Kasumi-1 (cell line): ENCODE measurements around the gene TRMT10B.

Experiments
- DNase-seq, 2 experiments: peaks; one replicate each; lab custom pipeline; 2025; lab: John Stamatoyannopoulos, UW

TRMT10B gene

GRCh38 chr9:37753489-37754190, at the start of gene TRMT10B:
TSS of gene TRMT10B (plus strand) at chr9:37753805. CDS start at chr9:37761932, 8,127 bp downstream.
- DNase-seq = peak; percentile 80 to 82

- DNase-seq = no peak
Observed at GRCh38 chr9:37705787-37706186, 47.8 kb upstream of the TRMT10B start.

- DNase-seq = no peak
Observed at GRCh38 chr9:37706290-37706689, 47.3 kb upstream of the TRMT10B start.

- no peak for DNase-seq
Observed at GRCh38 chr9:37707748-37708147, 45.9 kb upstream of the TRMT10B start.

GRCh38 chr9:37710046-37710445, 43.6 kb upstream of the TRMT10B start:
- peak; percentile 67 to 69 for DNase-seq

- no peak for DNase-seq
Observed at GRCh38 chr9:37715260-37715659, 38.3 kb upstream of the TRMT10B start.

GRCh38 chr9:37715991-37716505, 37.6 kb upstream of the TRMT10B start:
- DNase-seq = no peak

- peak; percentile 63 to 74 for DNase-seq
Observed at GRCh38 chr9:37719526-37719925, 34.1 kb upstream of the TRMT10B start.

- DNase-seq = no peak
Observed at GRCh38 chr9:37727013-37727412, 26.6 kb upstream of the TRMT10B start.

- no peak for DNase-seq
Observed at GRCh38 chr9:37729499-37729898, 24.1 kb upstream of the TRMT10B start.

- no peak for DNase-seq
Observed at GRCh38 chr9:37730256-37730655, 23.3 kb upstream of the TRMT10B start.

- DNase-seq = no peak
Observed at GRCh38 chr9:37730839-37731238, 22.8 kb upstream of the TRMT10B start.

GRCh38 chr9:37732086-37732741, 21.4 kb upstream of the TRMT10B start:
- DNase-seq = no peak

GRCh38 chr9:37732952-37733351, 20.7 kb upstream of the TRMT10B start:
- DNase-seq = no peak

GRCh38 chr9:37739222-37739621, 14.4 kb upstream of the TRMT10B start:
- no peak for DNase-seq

- DNase-seq = no peak
Observed at GRCh38 chr9:37740128-37740527, 13.5 kb upstream of the TRMT10B start.

GRCh38 chr9:37740631-37741328, 12.8 kb upstream of the TRMT10B start:
- DNase-seq = no peak

- DNase-seq = no peak
Observed at GRCh38 chr9:37745970-37746369, 7.6 kb upstream of the TRMT10B start.

GRCh38 chr9:37746448-37747270, 6.9 kb upstream of the TRMT10B start:
- DNase-seq = no peak

- DNase-seq = peak; percentile 67 to 73
Observed at GRCh38 chr9:37747271-37747753, 6.3 kb upstream of the TRMT10B start.

GRCh38 chr9:37749129-37749528, 4.5 kb upstream of the TRMT10B start:
- no peak for DNase-seq

- no peak for DNase-seq
Observed at GRCh38 chr9:37751186-37751585, 2.4 kb upstream of the TRMT10B start.
